ENCODE results near the gene QRSL1. TPM values are rescaled to one million over a fixed set of nuclear protein-coding genes. Genes with fewer than 3 reads are reported as not detected.

QRSL1 gene
- total and polyA plus RNA-seq, 9 of the 15 experiments (the other 6 are each of a cell fraction or from before 2014, with no cell fraction given): 14.6 to 31.5 (median 23.0) TPM

GRCh38 chr6:106714281-106714680 is 84.9 kb downstream of the QRSL1 start:
- ATAC-seq (no peak), DNase-seq (ENCODE audit: extremely low read depth in 1 of 4, low spot score in 3 of 4) (no peak), FAIRE-seq (no peak)
- Histone ChIP-seq H3K36me3 (ENCODE audit: control insufficient read depth, insufficient read depth, low read length) (no peaks in the 10 kb centered on the region), H3K9ac (ENCODE audit: insufficient read depth in 1 of 2, low read depth in 2 of 2, low read length in 2 of 2) (no peak overlapping the region), H3K79me2 (ENCODE audit: control insufficient read depth, insufficient read depth, low read length) (no peaks in the 10 kb centered on the region), H2AFZ (ENCODE audit: low read depth, low read length) (no peak overlapping the region), H3K27ac (ENCODE audit: extremely low read depth, low read depth, low read length) (no peak overlapping the region), H3K9me1 (ENCODE audit: control insufficient read depth, insufficient read depth, low read length) (no peaks in the 10 kb centered on the region), H3K4me1 (replicated peaks in 1 of 2; ENCODE audit: control insufficient read depth in 2 of 2, insufficient read depth in 2 of 2, low read length in 2 of 2) (no peaks in the 10 kb centered on the region), H3K27me3 (ENCODE audit: control insufficient read depth in 2 of 2, insufficient read depth in 2 of 2, low read length in 2 of 2) (peaks cover 6 to 9% of the 10 kb centered on the region in 2 experiments; a peak in 3 of 5 replicates), H3K4me2 (ENCODE audit: insufficient read depth, low read length) (no peak overlapping the region), H3K4me3 (no peak overlapping the region), H4K20me1 (replicated peaks; ENCODE audit: control insufficient read depth, insufficient read depth, low read length) (no peaks in the 10 kb centered on the region; the same call in 1 of the 2 replicates), H3K9me3 (replicated peaks; ENCODE audit: control insufficient read depth, insufficient read depth, low read depth, low read length) (no peaks in the 10 kb centered on the region)
- POLR2A ChIA-PET: interaction anchor here (0.8 to 1.4 kb wide), 3 partner anchors 9 to 21 kb away, joined by 3 to 4 read pairs (median 3); no protein-coding TSS in a partner anchor
- 0% methylated on average over 2 of the region's 2 CpGs for WGBS (ENCODE audit: insufficient coverage, low coverage, missing lambda C conversion rate)
- in situ Hi-C loops (cut with MboI) (no loop called here), intact Hi-C loops (cut with micrococcal nuclease) (no loop called here)
- CTCF ChIA-PET (ENCODE audit: low intra/inter-chr PET ratio): no interaction called here
- no TSS peak for BruUV-seq (replicated peaks)
- TF ChIP-seq MED1 (CRISPR knock-in tag; IDR thresholded peaks at IDR 0.05; ENCODE audit: borderline replicate concordance): no peak
- TF ChIP-seq ZNF764 (CRISPR knock-in tag; IDR thresholded peaks at IDR 0.05; ENCODE audit: low read depth): no peak
- no peak for TF ChIP-seq MAZ (CRISPR knock-in tag; conservative IDR thresholded peaks at IDR 0.05 in 1 of 2, IDR thresholded peaks at IDR 0.05 in 1 of 2)
- no peak for TF ChIP-seq HLTF (IDR thresholded peaks at IDR 0.05)
- no peak for TF ChIP-seq KDM1A (IDR thresholded peaks at IDR 0.05)
- no peak for TF ChIP-seq RBM22 (IDR thresholded peaks at IDR 0.05; ENCODE audit: low read depth, low read length, poor library complexity, severe bottlenecking)
- TF ChIP-seq CREB3L1 (IDR thresholded peaks at IDR 0.05; ENCODE audit: borderline replicate concordance, low read depth): no peak
- no peak for TF ChIP-seq RFX1 (IDR thresholded peaks at IDR 0.05)
- TF ChIP-seq LARP7 (IDR thresholded peaks at IDR 0.05): no peak
- TF ChIP-seq SIN3A (IDR thresholded peaks at IDR 0.05; ENCODE audit: borderline replicate concordance in 2 of 2, control insufficient read depth in 1 of 2, low read depth in 2 of 2, low read length in 2 of 2): no peak
- TF ChIP-seq TARDBP (IDR thresholded peaks at IDR 0.05): no peak
- TF ChIP-seq CUX1 (CRISPR knock-in tag; IDR thresholded peaks at IDR 0.05): no peak
- no peak for TF ChIP-seq CBFB (CRISPR knock-in tag; IDR thresholded peaks at IDR 0.05)
- no peak for TF ChIP-seq CHD1 (IDR thresholded peaks at IDR 0.05; ENCODE audit: low read length)
- no peak for TF ChIP-seq DMBX1 (CRISPR knock-in tag; IDR thresholded peaks at IDR 0.05; ENCODE audit: borderline replicate concordance)
- TF ChIP-seq EP400 (IDR thresholded peaks at IDR 0.05): no peak
- no peak for TF ChIP-seq CGGBP1 (CRISPR knock-in tag; IDR thresholded peaks at IDR 0.05)
- no peak for TF ChIP-seq ZNF253 (CRISPR knock-in tag; conservative IDR thresholded peaks at IDR 0.05)

Data from K562 (cell line).